Transverse colon (tissue), 4 donors: Measurements from ENCODE around the gene TUB. TPM values are rescaled to one million over a fixed set of nuclear protein-coding genes. Genes with fewer than 3 reads are reported as not detected.

Experiments used
- DNase-seq: peaks from one replicate; pipeline ENCODE4 v3.0.0-alpha.2; 2019
- H3K27ac ChIP-seq, 4 donors: fragments of 200-600 bp; sonication (generic); 2 replicates each; pipeline ENCODE4 v1.5.1; 2016 to 2018; ENCODE audit warnings: inconsistent platforms in 4 of 4
- H3K27me3 ChIP-seq: fragments of 200-600 bp; sonication (generic); 2 replicates; pipeline ENCODE4 v1.5.1; 2017; ENCODE audit warnings: inconsistent platforms
- H3K36me3 ChIP-seq, 4 donors: fragments of 200-600 bp; sonication (generic); 2 replicates each; pipeline ENCODE4 v1.5.1; 2017 to 2019; ENCODE audit warnings: inconsistent platforms in 4 of 4
- H3K4me1 ChIP-seq, 4 donors: fragments of 200-600 bp; sonication (generic); 2 replicates each; pipeline ENCODE4 v1.5.1; 2017 to 2020; ENCODE audit warnings: inconsistent platforms in 4 of 4
- H3K4me3 ChIP-seq, 4 donors: fragments of 200-600 bp; sonication (generic); 1 replicate in 1 of 4; 2 replicates in 3 of 4; pipeline versions ENCODE4 v1.5.1 to v1.6.1; 2017 to 2019; ENCODE audit warnings: inconsistent platforms in 4 of 4
- H3K9me3 ChIP-seq, 2 donors: fragments of 200-600 bp; sonication (generic); 2 replicates each; pipeline ENCODE4 v1.5.1; 2017 to 2019; ENCODE audit warnings: inconsistent platforms in 2 of 2
- EP300 ChIP-seq: sonication (generic); formaldehyde crosslinking; IDR thresholded peaks from one replicate; pipeline ENCODE4 v1.6.1; 2017; ENCODE audit warnings: antibody characterized with exemption, low read depth
- POLR2A ChIP-seq: fragments of 450-650 bp; IDR thresholded peaks from one replicate; pipeline ENCODE4 v1.6.1; 2016; ENCODE audit warnings: antibody characterized with exemption, mild to moderate bottlenecking, moderate library complexity
- POLR2AphosphoS5 ChIP-seq, 3 donors: sonication (generic); formaldehyde crosslinking; IDR thresholded peaks; one replicate each; pipeline ENCODE4 v1.6.1; 2016; ENCODE audit warnings: antibody characterized with exemption in 3 of 3
- WGBS, 2 donors: methylation state at CpG; one replicate each; pipeline ENCODE4 v1.1.5; 2018; ENCODE audit warnings: low coverage in 1 of 2; 5-methylcytosine and 5-hydroxymethylcytosine counted together
- in situ Hi-C, 4 donors: fragments of 200-750 bp; cut with MboI; loops; one replicate each; pipeline versions ENCODE4 v1.15.0 to v1.15.1; 2017; ENCODE audit warnings: low sequenced_read_pairs in 3 of 4, low pct_ligation_motif_present in 1 of 4, low pct_unique_long_range_greater_than_20kb in 1 of 4
- intact Hi-C: fragments of 100-400 bp; cut with DNase I; formaldehyde crosslinking; loops from one replicate; pipeline ENCODE4 v1.15.1; 2023; ENCODE audit warnings: low total_unique reads
- total RNA-seq, 4 donors: library from RNA; depleted of rRNA; stranded (reverse); fragments of >200 nt; gene quantifications; one replicate each; pipeline ENCODE4 v1.1.0, GENCODE V29; 2016
- TF ChIP-seq, protein P1 (sequence below), 5 experiments: fragments of 200-600 bp in 3 of 5; fragments of 450-650 bp in 2 of 5; sonication (generic) in 3 of 5; IDR thresholded peaks; 1 replicate in 2 of 5; 2 replicates in 3 of 5; pipeline ENCODE4 v1.5.1; 2016 to 2017; ENCODE audit warnings: antibody characterized with exemption in 5 of 5, inconsistent platforms in 3 of 5, mild to moderate bottlenecking in 2 of 5, moderate library complexity in 1 of 5

The TUB gene
- total RNA-seq, 4 donors from 2014 or later = 1.00 to 7.1 (median 2.6) TPM

DNA sequence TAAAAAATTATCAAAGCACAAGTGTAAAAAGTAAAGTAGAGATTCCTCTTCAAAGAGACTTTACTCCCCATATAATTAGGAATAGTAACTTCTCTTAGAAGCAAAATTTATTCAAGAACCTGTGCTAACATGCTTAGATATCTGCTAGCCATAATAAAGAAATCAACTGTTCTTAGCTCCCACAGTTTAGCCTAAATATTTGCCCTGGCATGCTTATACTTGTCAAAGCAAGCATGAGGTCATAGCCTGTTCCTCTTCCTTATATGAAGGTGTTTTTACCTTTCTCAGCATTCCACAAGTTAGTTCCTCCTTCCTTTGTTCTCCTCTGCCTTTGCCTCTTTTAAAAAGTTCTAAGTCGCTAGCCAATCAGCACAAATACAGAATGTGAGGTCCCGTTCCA, 57.5 kb downstream of the TUB start:
- Histone ChIP-seq H3K4me1 (no peaks in the 10 kb centered on the region), H3K36me3 (no peaks in the 10 kb centered on the region), H3K4me3 (no peak overlapping the region), H3K27ac (no peak overlapping the region), H3K9me3 (no peaks in the 10 kb centered on the region), H3K27me3 (no peaks in the 10 kb centered on the region)
- WGBS, 2 donors = 85 to 95% methylated on average over 2 of the region's 2 CpGs
- DNase-seq = no peak
- in situ Hi-C loops (no loop called here), intact Hi-C loops (no loop called here)
- no peak for TF ChIP-seq POLR2A
- TF ChIP-seq EP300 = no peak
- TF ChIP-seq, protein P1, sequence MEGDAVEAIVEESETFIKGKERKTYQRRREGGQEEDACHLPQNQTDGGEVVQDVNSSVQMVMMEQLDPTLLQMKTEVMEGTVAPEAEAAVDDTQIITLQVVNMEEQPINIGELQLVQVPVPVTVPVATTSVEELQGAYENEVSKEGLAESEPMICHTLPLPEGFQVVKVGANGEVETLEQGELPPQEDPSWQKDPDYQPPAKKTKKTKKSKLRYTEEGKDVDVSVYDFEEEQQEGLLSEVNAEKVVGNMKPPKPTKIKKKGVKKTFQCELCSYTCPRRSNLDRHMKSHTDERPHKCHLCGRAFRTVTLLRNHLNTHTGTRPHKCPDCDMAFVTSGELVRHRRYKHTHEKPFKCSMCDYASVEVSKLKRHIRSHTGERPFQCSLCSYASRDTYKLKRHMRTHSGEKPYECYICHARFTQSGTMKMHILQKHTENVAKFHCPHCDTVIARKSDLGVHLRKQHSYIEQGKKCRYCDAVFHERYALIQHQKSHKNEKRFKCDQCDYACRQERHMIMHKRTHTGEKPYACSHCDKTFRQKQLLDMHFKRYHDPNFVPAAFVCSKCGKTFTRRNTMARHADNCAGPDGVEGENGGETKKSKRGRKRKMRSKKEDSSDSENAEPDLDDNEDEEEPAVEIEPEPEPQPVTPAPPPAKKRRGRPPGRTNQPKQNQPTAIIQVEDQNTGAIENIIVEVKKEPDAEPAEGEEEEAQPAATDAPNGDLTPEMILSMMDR (IDR thresholded peaks at IDR 0.05) = no peak
- no peak for TF ChIP-seq POLR2AphosphoS5 (IDR thresholded peaks at IDR 0.05)

GRCh38 chr11:8149726-8150125, 68.7 kb downstream of the TUB start:
- Histone ChIP-seq H3K4me1 (no peaks in the 10 kb centered on the region), H3K9me3 (no peaks in the 10 kb centered on the region), H3K36me3 (no peaks in the 10 kb centered on the region), H3K27me3 (no peaks in the 10 kb centered on the region), H3K4me3 (no peak overlapping the region), H3K27ac (no peak overlapping the region)
- intact Hi-C loops = no loop called here
- TF ChIP-seq POLR2AphosphoS5 (IDR thresholded peaks at IDR 0.05) (no peak), EP300 (no peak), POLR2A (no peak)
- TF ChIP-seq, protein P1 (IDR thresholded peaks at IDR 0.05) = no peak
- WGBS, 2 donors = 85 to 92% methylated on average over 4 to 6 of the region's 6 CpGs
- in situ Hi-C loops = no loop called here
- DNase-seq = no peak

Other genes with a start within 250 kb of the TUB start
- gene OR10A6, start 149.9 kb upstream of the TUB start, total RNA-seq = not detected
- gene OR10A3, start 139.5 kb upstream of the TUB start, total RNA-seq = not detected
- gene NLRP10, start 115.8 kb upstream of the TUB start, total RNA-seq = not detected
- 100 to 1,000 TPM; 103 to 873 (median 206) TPM for gene EIF3F, start 93.9 kb upstream of the TUB start, total RNA-seq
- 10 to 100 TPM in 2 of 4 donors, 1 to 10 TPM in 2; 3.3 to 43.0 (median 12.5) TPM for gene RIC3, start 87.8 kb downstream of the TUB start, total RNA-seq
- not detected for gene LMO1, start 182.7 kb downstream of the TUB start, total RNA-seq